HG03060 (cell line): ENCODE results near the gene CTAGE6.
"Not testable (repeated sequence)": the region's sequence is repeated elsewhere in the genome, so short reads cannot be mapped to it uniquely, and the experiment has no call there.

Source experiments
- ATAC-seq: cut with Tn5 transposase; IDR thresholded peaks from one replicate; pipeline ENCODE4 v1.9.1; 2021; ENCODE audit warnings: low read depth, moderate number of reproducible peaks; ENCODE audit not compliant: unreplicated experiment

The CTAGE6 gene

DNA sequence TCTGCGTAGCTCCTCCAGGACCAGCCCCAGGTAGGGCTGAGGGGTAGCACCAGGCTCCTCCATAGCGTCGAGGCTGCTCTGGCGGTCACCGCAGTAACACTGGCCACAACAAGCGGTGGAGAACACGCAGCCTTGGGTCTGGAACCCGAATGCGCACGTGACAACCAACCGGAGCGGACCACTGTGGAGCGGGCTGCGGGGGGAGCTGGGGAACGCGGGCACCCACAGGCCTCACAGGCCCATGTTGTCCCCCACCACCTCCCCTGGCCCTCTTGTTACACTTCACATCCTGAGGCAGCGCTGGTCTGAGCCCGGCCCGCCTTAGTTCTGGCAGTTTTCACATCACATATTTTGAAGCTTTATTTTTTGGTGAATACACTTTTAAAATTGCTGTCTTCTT is at the start of gene CTAGE6:
Gene CTAGE6 (minus strand): TSS at position 101 of the 400 bp plus-strand sequence. CDS start 38 bp downstream, at position 63.
- ATAC-seq: not testable (repeated sequence)

GRCh38 chr7:143806664-143807071 is 49.2 kb upstream of the CTAGE6 start:
- ATAC-seq: not testable (repeated sequence)

GRCh38 chr7:143797896-143798290 is 40.4 kb upstream of the CTAGE6 start:
- ATAC-seq: not testable (repeated sequence)

GRCh38 chr7:143797119-143797895 is 39.8 kb upstream of the CTAGE6 start:
- ATAC-seq: not testable (repeated sequence)

DNA sequence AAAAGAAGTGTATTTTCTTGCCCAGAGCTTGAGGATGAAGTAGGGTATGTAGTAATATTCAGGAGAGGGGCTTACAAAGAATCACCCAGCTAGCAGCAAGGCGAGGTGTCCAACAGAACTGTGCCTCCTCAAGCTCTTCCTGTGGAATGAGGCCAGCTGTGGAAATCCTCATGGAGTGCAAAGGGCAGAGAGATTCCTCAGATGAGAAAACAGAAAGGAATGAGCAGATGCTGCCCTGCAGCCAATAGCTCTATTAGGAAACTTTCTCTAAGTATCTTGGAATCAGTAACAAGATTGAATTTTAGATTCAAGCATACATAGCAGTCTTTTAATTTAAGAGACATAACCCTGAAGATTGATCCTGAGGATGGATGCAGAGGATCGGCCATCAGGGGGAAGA is 38.2 kb upstream of the CTAGE6 start:
- not testable (repeated sequence) for ATAC-seq

GRCh38 chr7:143792633-143793032 is 35.1 kb upstream of the CTAGE6 start:
- ATAC-seq: not testable (repeated sequence)

- not testable (repeated sequence) for ATAC-seq
Observed at GRCh38 chr7:143785415-143786182, 28.1 kb upstream of the CTAGE6 start.

DNA sequence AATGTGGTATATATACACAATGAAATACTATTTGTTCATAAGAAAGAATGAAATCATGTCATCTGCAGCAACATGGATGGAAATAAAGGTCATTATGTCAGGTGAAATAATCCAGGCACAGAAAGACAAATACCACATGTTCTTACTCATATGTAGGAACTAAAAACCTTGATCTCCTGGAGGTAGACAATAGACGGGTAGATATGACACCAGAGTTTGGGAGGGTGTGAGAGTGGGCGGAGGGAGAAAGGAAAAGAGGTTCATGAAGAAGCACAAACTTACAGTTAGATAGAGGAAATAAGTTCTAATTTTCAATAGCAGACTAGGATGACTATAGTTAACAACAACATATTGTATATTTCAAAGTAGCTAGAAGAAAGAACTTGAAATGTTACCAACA is 22.1 kb upstream of the CTAGE6 start:
- ATAC-seq: not testable (repeated sequence)

DNA sequence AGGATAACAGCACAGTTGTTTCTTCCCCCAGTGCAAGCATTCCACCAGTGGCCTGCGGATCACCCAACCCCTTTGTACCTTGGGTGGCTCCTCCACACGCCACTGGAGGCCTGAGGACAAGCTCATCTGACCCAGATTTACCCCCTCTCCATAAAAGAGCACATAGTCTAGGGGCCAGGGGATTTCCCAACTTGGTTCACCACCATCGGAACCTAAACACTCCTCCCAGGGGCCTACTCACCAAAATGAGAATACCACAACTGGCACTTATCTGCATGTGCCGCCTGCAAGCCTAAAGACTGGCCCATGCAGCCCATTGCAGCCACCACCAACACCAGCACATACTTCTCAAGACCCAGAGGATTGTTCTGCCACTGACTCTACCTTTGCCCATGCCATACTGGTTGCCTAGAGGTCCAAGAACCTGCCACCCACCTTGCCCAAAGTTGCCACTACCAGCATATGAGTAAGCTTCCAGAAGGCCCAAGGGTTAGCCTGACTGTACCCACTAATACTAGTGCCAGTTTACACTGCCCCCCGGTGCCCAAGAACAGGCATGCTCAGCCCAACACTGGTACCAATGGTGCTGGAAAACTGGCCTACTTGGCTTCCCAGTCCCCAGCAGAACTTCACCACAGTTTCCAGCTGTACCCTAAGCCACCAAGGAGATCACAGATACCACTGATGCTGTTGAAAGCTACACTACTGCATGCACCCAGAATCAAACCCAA is 15.4 kb upstream of the CTAGE6 start:
- ATAC-seq: not testable (repeated sequence)

DNA sequence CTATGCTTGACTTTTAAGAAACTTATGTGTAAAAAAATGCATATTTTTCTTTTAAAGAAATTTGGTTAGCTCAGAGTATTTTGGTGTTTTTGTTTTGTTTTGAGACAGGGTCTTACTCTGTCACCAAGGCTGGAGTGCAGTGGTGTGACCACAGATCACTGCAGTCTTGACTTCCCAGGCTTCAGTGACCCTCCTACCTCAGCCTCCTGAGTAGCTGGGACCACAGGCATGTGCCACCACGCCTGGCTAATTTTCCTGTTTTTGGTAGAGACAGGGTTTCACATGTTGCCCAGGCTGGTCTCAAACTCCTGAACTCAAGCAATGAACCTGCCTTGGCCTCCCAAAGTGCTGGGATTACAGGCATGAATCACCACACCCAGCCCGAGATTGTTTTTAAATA is 10.0 kb upstream of the CTAGE6 start:
- not testable (repeated sequence) for ATAC-seq

DNA sequence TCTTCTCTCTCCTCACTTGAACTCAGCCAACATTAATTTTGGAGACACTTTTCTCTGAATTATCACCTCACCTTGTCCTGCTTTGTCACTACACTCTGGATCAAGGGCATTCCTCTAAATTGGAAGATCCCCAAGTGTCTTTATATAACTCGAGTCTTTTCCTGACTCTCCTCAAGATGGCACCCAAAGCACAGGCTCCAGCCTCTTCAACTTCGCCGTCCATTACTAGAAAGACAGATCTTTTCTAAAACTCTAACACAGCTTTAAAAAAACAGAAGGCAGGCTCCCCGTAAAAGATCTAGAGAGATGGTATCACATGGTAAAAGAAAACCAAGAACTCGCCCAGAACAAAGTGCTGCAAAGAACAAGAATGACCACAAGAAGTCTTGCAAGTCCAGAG is 8.2 kb upstream of the CTAGE6 start:
- not testable (repeated sequence) for ATAC-seq

- ATAC-seq: not testable (repeated sequence)
Observed at GRCh38 chr7:143763065-143763464, 5.6 kb upstream of the CTAGE6 start.

DNA sequence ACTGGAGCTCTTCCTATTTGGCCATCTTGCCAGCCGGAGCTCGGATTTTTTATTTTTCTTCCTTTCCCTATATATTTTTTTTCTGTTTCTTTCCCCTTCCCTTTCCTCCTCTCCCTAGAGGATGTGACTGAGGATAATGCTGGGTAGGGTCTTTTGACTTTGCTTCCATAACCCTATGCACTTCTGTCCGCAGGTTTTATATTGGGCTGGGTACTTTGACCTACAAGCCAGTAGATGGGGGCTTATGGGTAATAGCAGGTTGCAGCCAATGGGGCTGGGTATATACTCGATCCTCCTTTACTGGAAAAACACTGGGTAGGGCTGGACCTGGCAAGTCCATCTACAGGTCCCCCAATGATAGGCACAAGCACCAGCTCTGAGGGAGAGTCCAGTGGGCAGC is 12.2 kb downstream of the CTAGE6 start:
- ATAC-seq: not testable (repeated sequence)

GRCh38 chr7:143737037-143737819 is 20.3 kb downstream of the CTAGE6 start:
- peak; percentile 56 for ATAC-seq

- no peak for ATAC-seq
Observed at GRCh38 chr7:143735962-143736361, 21.5 kb downstream of the CTAGE6 start.

GRCh38 chr7:143733876-143734275 is 23.6 kb downstream of the CTAGE6 start:
- ATAC-seq: no peak

- no peak for ATAC-seq
Observed at GRCh38 chr7:143728333-143728862, 29.1 kb downstream of the CTAGE6 start.

- ATAC-seq: peak; percentile 76
Observed at GRCh38 chr7:143727561-143727960, 29.9 kb downstream of the CTAGE6 start.

DNA sequence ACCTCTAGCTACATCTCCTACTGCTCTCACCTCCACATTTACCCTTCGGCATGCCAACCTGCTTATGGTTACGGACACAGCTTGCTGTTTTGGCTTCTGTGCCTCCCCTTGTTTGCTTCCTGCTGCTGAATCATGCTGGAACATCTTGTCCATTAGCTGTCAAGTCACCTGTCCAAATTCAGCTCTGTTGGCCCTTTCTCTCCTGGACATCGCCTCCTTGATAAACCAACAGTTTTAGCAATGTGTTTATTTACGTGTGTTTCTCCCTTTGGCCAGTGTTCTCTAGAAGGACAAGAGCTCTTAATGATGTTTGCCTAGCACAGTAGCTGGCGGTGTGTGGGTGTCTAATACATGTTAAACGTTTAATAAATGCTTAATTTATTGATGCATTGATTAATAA is 31.4 kb downstream of the CTAGE6 start:
- ATAC-seq: not testable (repeated sequence)

- ATAC-seq: not testable (repeated sequence)
Observed at GRCh38 chr7:143720335-143720734, 37.2 kb downstream of the CTAGE6 start.
